AG04450 (cell line): ENCODE data around the gene CLEC14A. TPM values are rescaled to one million over a fixed set of nuclear protein-coding genes. Genes with fewer than 3 reads are reported as not detected.

Source experiments
- CTCF ChIA-PET: fragments of 300-600, 350-600 bp; formaldehyde crosslinking; extraction: SDS; loops from one replicate; lab custom pipeline; 2022; ENCODE audit warnings: antibody characterized with exemption, inconsistent platforms; lab: Charles Lee
- POLR2A ChIA-PET: fragments of 350-600 bp; formaldehyde crosslinking; extraction: SDS; loops from one replicate; lab custom pipeline; 2021; ENCODE audit warnings: antibody characterized with exemption, inconsistent platforms; lab: Yijun Ruan, JAX
- DNase-seq: peaks from one replicate; pipeline ENCODE4 v3.0.0-alpha.2; 2011; ENCODE audit warnings: low read depth, low spot score
- H3K27ac ChIP-seq: one replicate; pipeline ENCODE4 v1.5.1; 2012; ENCODE audit warnings: low read depth, low read length, control low read depth
- H3K27me3 ChIP-seq: one replicate; pipeline ENCODE4 v1.6.0; 2012; ENCODE audit warnings: low read length; ENCODE audit not compliant: control insufficient read depth, insufficient read depth
- H3K4me3 ChIP-seq: 2 replicates; pipeline ENCODE4 v1.5.1; 2011; ENCODE audit warnings: mild to moderate bottlenecking, low read depth, low read length, control low read depth
- H3K9me3 ChIP-seq: 2 replicates; pipeline ENCODE4 v1.5.1; 2012; ENCODE audit warnings: low read length; ENCODE audit not compliant: control insufficient read depth, insufficient read depth
- polyA plus RNA-seq: library from polyadenylated mRNA; depleted of rRNA; stranded (reverse); fragments of >200 nt; gene quantifications from 2 replicates; pipeline ENCODE4 v1.2.3, GENCODE V29; 2011
- TF ChIP-seq, protein P1 (sequence below): IDR thresholded peaks from 2 replicates; pipeline ENCODE4 v1.5.1; 2011; ENCODE audit warnings: low read depth, low read length, control low read depth, inconsistent platforms

CLEC14A gene
- polyA plus RNA-seq, 1 experiment = 0.25 TPM

DNA sequence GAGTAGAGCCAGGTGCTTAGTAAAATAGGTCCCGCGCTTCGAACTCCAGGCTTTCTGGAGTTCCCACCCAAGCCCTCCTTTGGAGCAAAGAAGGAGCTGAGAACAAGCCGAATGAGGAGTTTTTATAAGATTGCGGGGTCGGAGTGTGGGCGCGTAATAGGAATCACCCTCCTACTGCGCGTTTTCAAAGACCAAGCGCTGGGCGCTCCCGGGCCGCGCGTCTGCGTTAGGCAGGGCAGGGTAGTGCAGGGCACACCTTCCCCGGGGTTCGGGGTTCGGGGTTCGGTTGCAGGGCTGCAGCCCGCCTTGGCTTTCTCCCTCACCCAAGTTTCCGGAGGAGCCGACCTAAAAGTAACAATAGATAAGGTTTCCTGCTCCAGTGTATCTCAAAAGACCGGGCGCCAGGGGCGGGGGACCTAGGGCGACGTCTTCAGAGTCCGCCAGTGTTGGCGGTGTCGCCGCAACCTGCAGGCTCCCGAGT, 44.6 kb downstream of the CLEC14A start:
- ChIA-PET POLR2A (interaction anchor here (1.9 kb wide), 1 partner anchor 193 kb away, joined by 6 read pairs; no protein-coding TSS in a partner anchor), CTCF (interaction anchor here (0.6 to 1.6 kb wide), 17 partner anchors 10 to 656 kb away, joined by 3 to 13 read pairs (median 4); no protein-coding TSS in a partner anchor)
- Histone ChIP-seq H3K4me3 (peak overlapping the region; percentile 65), H3K27ac (no peak overlapping the region), H3K9me3 (no peaks in the 10 kb centered on the region; the same call in 1 of the 2 replicates), H3K27me3 (peaks cover 3% of the 10 kb centered on the region)
- DNase-seq = no peak
- TF ChIP-seq, protein P1, sequence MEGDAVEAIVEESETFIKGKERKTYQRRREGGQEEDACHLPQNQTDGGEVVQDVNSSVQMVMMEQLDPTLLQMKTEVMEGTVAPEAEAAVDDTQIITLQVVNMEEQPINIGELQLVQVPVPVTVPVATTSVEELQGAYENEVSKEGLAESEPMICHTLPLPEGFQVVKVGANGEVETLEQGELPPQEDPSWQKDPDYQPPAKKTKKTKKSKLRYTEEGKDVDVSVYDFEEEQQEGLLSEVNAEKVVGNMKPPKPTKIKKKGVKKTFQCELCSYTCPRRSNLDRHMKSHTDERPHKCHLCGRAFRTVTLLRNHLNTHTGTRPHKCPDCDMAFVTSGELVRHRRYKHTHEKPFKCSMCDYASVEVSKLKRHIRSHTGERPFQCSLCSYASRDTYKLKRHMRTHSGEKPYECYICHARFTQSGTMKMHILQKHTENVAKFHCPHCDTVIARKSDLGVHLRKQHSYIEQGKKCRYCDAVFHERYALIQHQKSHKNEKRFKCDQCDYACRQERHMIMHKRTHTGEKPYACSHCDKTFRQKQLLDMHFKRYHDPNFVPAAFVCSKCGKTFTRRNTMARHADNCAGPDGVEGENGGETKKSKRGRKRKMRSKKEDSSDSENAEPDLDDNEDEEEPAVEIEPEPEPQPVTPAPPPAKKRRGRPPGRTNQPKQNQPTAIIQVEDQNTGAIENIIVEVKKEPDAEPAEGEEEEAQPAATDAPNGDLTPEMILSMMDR = no peak

DNA sequence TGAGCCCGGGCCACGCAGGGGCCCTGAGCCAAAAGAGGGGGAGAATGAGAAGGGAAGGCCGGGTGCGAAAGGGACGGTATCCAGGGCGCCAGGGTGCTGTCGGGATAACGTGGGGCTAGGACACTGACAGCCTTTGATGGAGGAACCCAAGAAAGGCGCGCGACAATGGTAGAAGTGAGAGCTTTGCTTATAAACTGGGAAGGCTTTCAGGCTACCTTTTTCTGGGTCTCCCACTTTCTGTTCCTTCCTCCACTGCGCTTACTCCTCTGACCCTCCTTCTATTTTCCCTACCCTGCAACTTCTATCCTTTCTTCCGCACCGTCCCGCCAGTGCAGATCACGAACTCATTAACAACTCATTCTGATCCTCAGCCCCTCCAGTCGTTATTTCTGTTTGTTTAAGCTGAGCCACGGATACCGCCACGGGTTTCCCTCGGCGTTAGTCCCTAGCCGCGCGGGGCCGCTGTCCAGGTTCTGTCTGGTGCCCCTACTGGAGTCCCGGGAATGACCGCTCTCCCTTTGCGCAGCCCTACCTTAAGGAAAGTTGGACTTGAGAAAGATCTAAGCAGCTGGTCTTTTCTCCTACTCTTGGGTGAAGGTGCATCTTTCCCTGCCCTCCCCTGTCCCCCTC, 45.2 kb downstream of the CLEC14A start:
- Histone ChIP-seq H3K27ac (no peak overlapping the region), H3K27me3 (peaks cover 3% of the 10 kb centered on the region), H3K4me3 (peak overlapping the region; percentile 65), H3K9me3 (peaks cover 2% of the 10 kb centered on the region)
- DNase-seq = no peak
- POLR2A ChIA-PET = interaction anchor here (1.9 kb wide), 1 partner anchor 194 kb away, joined by 6 read pairs; no protein-coding TSS in a partner anchor
- TF ChIP-seq, protein P1 = peak; percentile 51
- CTCF ChIA-PET = interaction anchor here (0.6 to 1.6 kb wide), 17 partner anchors 10 to 657 kb away, joined by 3 to 13 read pairs (median 4); no protein-coding TSS in a partner anchor

DNA sequence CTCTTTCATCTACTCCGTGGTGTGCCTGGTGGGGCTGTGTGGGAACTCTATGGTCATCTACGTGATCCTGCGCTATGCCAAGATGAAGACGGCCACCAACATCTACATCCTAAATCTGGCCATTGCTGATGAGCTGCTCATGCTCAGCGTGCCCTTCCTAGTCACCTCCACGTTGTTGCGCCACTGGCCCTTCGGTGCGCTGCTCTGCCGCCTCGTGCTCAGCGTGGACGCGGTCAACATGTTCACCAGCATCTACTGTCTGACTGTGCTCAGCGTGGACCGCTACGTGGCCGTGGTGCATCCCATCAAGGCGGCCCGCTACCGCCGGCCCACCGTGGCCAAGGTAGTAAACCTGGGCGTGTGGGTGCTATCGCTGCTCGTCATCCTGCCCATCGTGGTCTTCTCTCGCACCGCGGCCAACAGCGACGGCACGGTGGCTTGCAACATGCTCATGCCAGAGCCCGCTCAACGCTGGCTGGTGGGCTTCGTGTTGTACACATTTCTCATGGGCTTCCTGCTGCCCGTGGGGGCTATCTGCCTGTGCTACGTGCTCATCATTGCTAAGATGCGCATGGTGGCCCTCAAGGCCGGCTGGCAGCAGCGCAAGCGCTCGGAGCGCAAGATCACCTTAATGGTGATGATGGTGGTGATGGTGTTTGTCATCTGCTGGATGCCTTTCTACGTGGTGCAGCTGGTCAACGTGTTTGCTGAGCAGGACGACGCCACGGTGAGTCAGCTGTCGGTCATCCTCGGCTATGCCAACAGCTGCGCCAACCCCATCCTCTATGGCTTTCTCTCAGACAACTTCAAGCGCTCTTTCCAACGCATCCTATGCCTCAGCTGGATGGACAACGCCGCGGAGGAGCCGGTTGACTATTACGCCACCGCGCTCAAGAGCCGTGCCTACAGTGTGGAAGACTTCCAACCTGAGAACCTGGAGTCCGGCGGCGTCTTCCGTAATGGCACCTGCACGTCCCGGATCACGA, 46.0 kb downstream of the CLEC14A start:
- TF ChIP-seq, protein P1 = no peak
- Histone ChIP-seq H3K4me3 (peak overlapping the region; percentile 65), H3K27me3 (peaks cover 3% of the 10 kb centered on the region), H3K9me3 (peaks cover 2% of the 10 kb centered on the region), H3K27ac (no peak overlapping the region)
- no peak for DNase-seq
- CTCF ChIA-PET = interaction anchor here (1.4 to 2.8 kb wide), 4 partner anchors 12 to 308 kb away, joined by 3 to 39 read pairs (median 6); no protein-coding TSS in a partner anchor
- POLR2A ChIA-PET = interaction anchor here (1.9 kb wide), 1 partner anchor 195 kb away, joined by 6 read pairs; no protein-coding TSS in a partner anchor

DNA sequence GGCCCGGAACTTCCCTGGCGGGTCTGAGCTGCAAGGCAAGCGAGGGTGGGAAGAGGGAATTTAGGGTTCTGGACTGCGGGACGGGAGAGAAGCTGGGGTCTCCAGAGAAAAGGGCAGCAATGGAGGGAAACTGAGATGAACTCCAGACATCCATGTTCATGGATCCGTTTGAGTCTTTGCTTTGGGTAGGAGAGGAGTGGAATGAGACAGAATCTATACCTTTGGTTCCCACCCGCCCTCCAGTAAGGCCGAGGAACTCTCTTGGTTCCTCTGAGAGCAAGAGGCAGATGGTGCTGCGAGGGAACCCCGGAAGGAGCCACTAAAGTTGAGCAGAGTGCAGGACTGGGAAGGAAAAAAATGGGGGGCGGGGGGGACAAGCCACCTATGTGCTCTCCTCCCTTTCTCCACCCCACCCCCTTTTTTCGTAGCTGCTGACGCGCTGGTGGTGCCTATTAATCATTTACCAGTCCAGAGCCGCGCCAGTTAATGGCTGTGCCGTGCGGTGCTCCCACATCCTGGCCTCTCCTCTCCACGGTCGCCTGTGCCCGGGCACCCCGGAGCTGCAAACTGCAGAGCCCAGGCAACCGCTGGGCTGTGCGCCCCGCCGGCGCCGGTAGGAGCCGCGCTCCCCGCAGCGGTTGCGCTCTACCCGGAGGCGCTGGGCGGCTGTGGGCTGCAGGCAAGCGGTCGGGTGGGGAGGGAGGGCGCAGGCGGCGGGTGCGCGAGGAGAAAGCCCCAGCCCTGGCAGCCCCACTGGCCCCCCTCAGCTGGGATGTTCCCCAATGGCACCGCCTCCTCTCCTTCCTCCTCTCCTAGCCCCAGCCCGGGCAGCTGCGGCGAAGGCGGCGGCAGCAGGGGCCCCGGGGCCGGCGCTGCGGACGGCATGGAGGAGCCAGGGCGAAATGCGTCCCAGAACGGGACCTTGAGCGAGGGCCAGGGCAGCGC, 47.0 kb downstream of the CLEC14A start:
- TF ChIP-seq, protein P1 = peak; percentile 58
- H3K27ac ChIP-seq = no peak overlapping the region
- H3K9me3 ChIP-seq = peaks cover 2% of the 10 kb centered on the region
- ChIA-PET CTCF (interaction anchor here (0.7 to 2.8 kb wide), 13 partner anchors 9 to 659 kb away, joined by 3 to 39 read pairs (median 4); no protein-coding TSS in a partner anchor), POLR2A (interaction anchor here (1.9 kb wide), 1 partner anchor 196 kb away, joined by 6 read pairs; no protein-coding TSS in a partner anchor)
- no peak for DNase-seq
- peaks cover 3% of the 10 kb centered on the region for H3K27me3 ChIP-seq
- H3K4me3 ChIP-seq = peak overlapping the region; percentile 65
